ENCODE data around the gene PLXDC2. TPM values are rescaled to one million over a fixed set of nuclear protein-coding genes. Genes with fewer than 3 reads are reported as not detected.

The PLXDC2 gene
- total RNA-seq, 1 experiment from 2014 or later: 0.21 TPM

GRCh38 chr10:19941206-19941880, 125.1 kb downstream of the PLXDC2 start:
- Histone ChIP-seq H3K36me3 (ENCODE audit: control insufficient read depth, insufficient read depth, low read length) (no peaks in the 10 kb centered on the region), H3K4me3 (ENCODE audit: low read depth in 2 of 2, low read length in 2 of 2) (no peak overlapping the region), H3K27me3 (ENCODE audit: control insufficient read depth, insufficient read depth, low read length) (no peaks in the 10 kb centered on the region), H3K9me3 (ENCODE audit: control insufficient read depth, insufficient read depth, low read depth, low read length) (no peaks in the 10 kb centered on the region), H3K4me1 (ENCODE audit: control insufficient read depth, insufficient read depth, low read length) (no peaks in the 10 kb centered on the region), H3K27ac (ENCODE audit: low read length) (no peak overlapping the region)
- ChIA-PET POLR2A (no interaction called here), CTCF (no interaction called here)
- ATAC-seq (no peak), DNase-seq (ENCODE audit: low read depth, low spot score) (no peak)
- intact Hi-C loops (cut with micrococcal nuclease; ENCODE audit: unreplicated experiment) (no loop called here), in situ Hi-C loops (cut with HindIII; ENCODE audit: low pct_unique_long_range_greater_than_20kb, low sequenced_read_pairs) (no loop called here)
- BruUV-seq (replicated peaks): no TSS peak
- TF ChIP-seq, protein P1, sequence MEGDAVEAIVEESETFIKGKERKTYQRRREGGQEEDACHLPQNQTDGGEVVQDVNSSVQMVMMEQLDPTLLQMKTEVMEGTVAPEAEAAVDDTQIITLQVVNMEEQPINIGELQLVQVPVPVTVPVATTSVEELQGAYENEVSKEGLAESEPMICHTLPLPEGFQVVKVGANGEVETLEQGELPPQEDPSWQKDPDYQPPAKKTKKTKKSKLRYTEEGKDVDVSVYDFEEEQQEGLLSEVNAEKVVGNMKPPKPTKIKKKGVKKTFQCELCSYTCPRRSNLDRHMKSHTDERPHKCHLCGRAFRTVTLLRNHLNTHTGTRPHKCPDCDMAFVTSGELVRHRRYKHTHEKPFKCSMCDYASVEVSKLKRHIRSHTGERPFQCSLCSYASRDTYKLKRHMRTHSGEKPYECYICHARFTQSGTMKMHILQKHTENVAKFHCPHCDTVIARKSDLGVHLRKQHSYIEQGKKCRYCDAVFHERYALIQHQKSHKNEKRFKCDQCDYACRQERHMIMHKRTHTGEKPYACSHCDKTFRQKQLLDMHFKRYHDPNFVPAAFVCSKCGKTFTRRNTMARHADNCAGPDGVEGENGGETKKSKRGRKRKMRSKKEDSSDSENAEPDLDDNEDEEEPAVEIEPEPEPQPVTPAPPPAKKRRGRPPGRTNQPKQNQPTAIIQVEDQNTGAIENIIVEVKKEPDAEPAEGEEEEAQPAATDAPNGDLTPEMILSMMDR (IDR thresholded peaks at IDR 0.05): no peak
- TF ChIP-seq POLR2AphosphoS5 (IDR thresholded peaks at IDR 0.05; ENCODE audit: low read depth, low read length): no peak
- no peak for TF ChIP-seq TCF7L2 (IDR thresholded peaks at IDR 0.05; ENCODE audit: low read depth, low read length)
- no peak for TF ChIP-seq SIN3A (IDR thresholded peaks at IDR 0.05; ENCODE audit: borderline replicate concordance, insufficient read depth, low read depth, low read length)
- TF ChIP-seq, protein P2, sequence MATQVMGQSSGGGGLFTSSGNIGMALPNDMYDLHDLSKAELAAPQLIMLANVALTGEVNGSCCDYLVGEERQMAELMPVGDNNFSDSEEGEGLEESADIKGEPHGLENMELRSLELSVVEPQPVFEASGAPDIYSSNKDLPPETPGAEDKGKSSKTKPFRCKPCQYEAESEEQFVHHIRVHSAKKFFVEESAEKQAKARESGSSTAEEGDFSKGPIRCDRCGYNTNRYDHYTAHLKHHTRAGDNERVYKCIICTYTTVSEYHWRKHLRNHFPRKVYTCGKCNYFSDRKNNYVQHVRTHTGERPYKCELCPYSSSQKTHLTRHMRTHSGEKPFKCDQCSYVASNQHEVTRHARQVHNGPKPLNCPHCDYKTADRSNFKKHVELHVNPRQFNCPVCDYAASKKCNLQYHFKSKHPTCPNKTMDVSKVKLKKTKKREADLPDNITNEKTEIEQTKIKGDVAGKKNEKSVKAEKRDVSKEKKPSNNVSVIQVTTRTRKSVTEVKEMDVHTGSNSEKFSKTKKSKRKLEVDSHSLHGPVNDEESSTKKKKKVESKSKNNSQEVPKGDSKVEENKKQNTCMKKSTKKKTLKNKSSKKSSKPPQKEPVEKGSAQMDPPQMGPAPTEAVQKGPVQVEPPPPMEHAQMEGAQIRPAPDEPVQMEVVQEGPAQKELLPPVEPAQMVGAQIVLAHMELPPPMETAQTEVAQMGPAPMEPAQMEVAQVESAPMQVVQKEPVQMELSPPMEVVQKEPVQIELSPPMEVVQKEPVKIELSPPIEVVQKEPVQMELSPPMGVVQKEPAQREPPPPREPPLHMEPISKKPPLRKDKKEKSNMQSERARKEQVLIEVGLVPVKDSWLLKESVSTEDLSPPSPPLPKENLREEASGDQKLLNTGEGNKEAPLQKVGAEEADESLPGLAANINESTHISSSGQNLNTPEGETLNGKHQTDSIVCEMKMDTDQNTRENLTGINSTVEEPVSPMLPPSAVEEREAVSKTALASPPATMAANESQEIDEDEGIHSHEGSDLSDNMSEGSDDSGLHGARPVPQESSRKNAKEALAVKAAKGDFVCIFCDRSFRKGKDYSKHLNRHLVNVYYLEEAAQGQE (IDR thresholded peaks at IDR 0.05; ENCODE audit: insufficient read depth in 1 of 2, low read depth in 2 of 2, low read length in 1 of 2): no peak

- intact Hi-C loops (cut with micrococcal nuclease; ENCODE audit: unreplicated experiment) (no loop called here), in situ Hi-C loops (cut with HindIII; ENCODE audit: low pct_unique_long_range_greater_than_20kb, low sequenced_read_pairs) (no loop called here)
- no peaks in the 10 kb centered on the region for H3K27me3 ChIP-seq (ENCODE audit: control insufficient read depth, insufficient read depth, low read length)
- no peak overlapping the region for H3K27ac ChIP-seq (ENCODE audit: low read length)
- BruUV-seq (replicated peaks): no TSS peak
- no peaks in the 10 kb centered on the region for H3K4me1 ChIP-seq (ENCODE audit: control insufficient read depth, insufficient read depth, low read length)
- H3K36me3 ChIP-seq (ENCODE audit: control insufficient read depth, insufficient read depth, low read length): no peaks in the 10 kb centered on the region
- H3K9me3 ChIP-seq (ENCODE audit: control insufficient read depth, insufficient read depth, low read depth, low read length): no peaks in the 10 kb centered on the region
- H3K4me3 ChIP-seq (ENCODE audit: low read depth in 2 of 2, low read length in 2 of 2): no peak overlapping the region
- CTCF ChIA-PET: no interaction called here
- no peak for DNase-seq (ENCODE audit: low read depth, low spot score)
- TF ChIP-seq TCF7L2 (IDR thresholded peaks at IDR 0.05; ENCODE audit: low read depth, low read length) (no peak), POLR2AphosphoS5 (IDR thresholded peaks at IDR 0.05; ENCODE audit: low read depth, low read length) (no peak), SIN3A (IDR thresholded peaks at IDR 0.05; ENCODE audit: borderline replicate concordance, insufficient read depth, low read depth, low read length) (no peak)
- TF ChIP-seq, protein P2 (IDR thresholded peaks at IDR 0.05; ENCODE audit: insufficient read depth in 1 of 2, low read depth in 2 of 2, low read length in 1 of 2): no peak
- TF ChIP-seq, protein P1 (IDR thresholded peaks at IDR 0.05): no peak
- ATAC-seq: no peak
- POLR2A ChIA-PET: no interaction called here
Measured at GRCh38 chr10:19944911-19945663, 128.9 kb downstream of the PLXDC2 start.

Data from Panc1 (cell line).